A549 (cell line): Measurements from ENCODE around the gene CEACAM4. TPM values are rescaled to one million over a fixed set of nuclear protein-coding genes. Genes with fewer than 3 reads are reported as not detected.

Experiments used
- ATAC-seq, 2 experiments: fragments of 200-7000 bp in 1 of 2; fragments of >200 bp in 1 of 2; cut with Nextera tagmentation in 1 of 2; cut with Tn5 transposase in 1 of 2; 3 replicates each; pipeline versions ENCODE4 v1.8.0 to v1.9.1; 2018 to 2020; ENCODE audit warnings: mild to moderate bottlenecking in 1 of 2, moderate library complexity in 1 of 2
- CTCF ChIA-PET: fragments of 300-600 bp; sonication (Branson Sonifier 250); formaldehyde crosslinking; extraction: SDS; loops from one replicate; lab custom pipeline; 2021; ENCODE audit warnings: antibody characterized with exemption, inconsistent platforms; lab: Yijun Ruan, JAX
- POLR2A ChIA-PET: fragments of 350-600 bp; formaldehyde crosslinking; extraction: SDS; loops from one replicate; lab custom pipeline; 2021; ENCODE audit warnings: antibody characterized with exemption, inconsistent platforms; lab: Yijun Ruan, JAX
- DNase-seq, 2 experiments: peaks; one replicate each; pipeline versions ENCODE4 v3.0.0 to v3.0.0-alpha.2; 2011 to 2016; ENCODE audit warnings: low read depth in 1 of 2, low spot score in 1 of 2
- FAIRE-seq: peaks from 2 replicates; lab custom pipeline; 2011; peaks lifted over from hg19 to GRCh38; lab: Jason Lieb, UNC
- H3K27ac ChIP-seq, 2 experiments: fragments of >200 bp; sonication (Bioruptor Twin); formaldehyde crosslinking; 3 replicates each; pipeline ENCODE4 v1.5.1; 2016 to 2017
- H3K4me1 ChIP-seq: fragments of >200 bp; sonication (Bioruptor Twin); formaldehyde crosslinking; 3 replicates; pipeline ENCODE4 v1.6.1; 2016
- H3K4me2 ChIP-seq: fragments of >200 bp; sonication (Bioruptor Twin); formaldehyde crosslinking; 3 replicates; pipeline ENCODE4 v1.6.1; 2016
- H3K4me3 ChIP-seq: fragments of >200 bp; sonication (Bioruptor Twin); formaldehyde crosslinking; 3 replicates; pipeline ENCODE4 v1.5.1; 2016
- H3K9me3 ChIP-seq: fragments of >200 bp; sonication (Bioruptor Twin); formaldehyde crosslinking; 3 replicates; pipeline ENCODE4 v1.6.1; 2016
- CEBPB ChIP-seq, 2 experiments: fragments of >200 bp in 1 of 2; sonication (Bioruptor Twin) in 1 of 2; formaldehyde crosslinking in 1 of 2; IDR thresholded peaks; 2 replicates each; pipeline ENCODE4 v1.6.1; 2012 to 2016
- CHD2 ChIP-seq: fragments of 150-350 bp; IDR thresholded peaks from 2 replicates; pipeline ENCODE4 v1.6.1; 2014; ENCODE audit warnings: low read length; ENCODE audit not compliant: partially characterized antibody
- ESRRA ChIP-seq: fragments of 150-350 bp; IDR thresholded peaks from 2 replicates; pipeline ENCODE4 v1.6.1; 2014; ENCODE audit warnings: mild to moderate bottlenecking, low read length, borderline replicate concordance
- FOSL2 ChIP-seq, 2 experiments: fragments of 450-650 bp in 1 of 2; fragments of >200 bp in 1 of 2; sonication (Bioruptor Twin) in 1 of 2; formaldehyde crosslinking; IDR thresholded peaks; 2 replicates each; pipeline versions ENCODE4 v1.5.0 to v1.6.1; 2016 to 2020; ENCODE audit warnings: mild to moderate bottlenecking in 1 of 2, moderate library complexity in 1 of 2
- FOXS1 ChIP-seq: fragments of 250-450 bp; sonication (Bioruptor Pico); IDR thresholded peaks from 2 replicates; pipeline ENCODE4 v1.5.0; 2020; ENCODE audit warnings: mild to moderate bottlenecking, moderate library complexity
- GATA3 ChIP-seq: IDR thresholded peaks from 2 replicates; pipeline ENCODE4 v1.6.1; 2012; ENCODE audit warnings: borderline replicate concordance
- KDM1A ChIP-seq: fragments of 200-600 bp; sonication (generic); IDR thresholded peaks from 2 replicates; pipeline ENCODE4 v1.6.1; 2016; ENCODE audit warnings: low read depth, mild to moderate bottlenecking
- KDM5A ChIP-seq: fragments of 200-600 bp; sonication (generic); IDR thresholded peaks from 2 replicates; pipeline ENCODE4 v1.6.1; 2016; ENCODE audit warnings: antibody characterized with exemption, mild to moderate bottlenecking
- MAFK ChIP-seq: fragments of 450-650 bp; IDR thresholded peaks from 2 replicates; pipeline ENCODE4 v1.6.1; 2014; ENCODE audit not compliant: partially characterized antibody
- MYC ChIP-seq: IDR thresholded peaks from 2 replicates; pipeline ENCODE4 v1.6.1; 2012; ENCODE audit warnings: mild to moderate bottlenecking, inconsistent platforms, low read length, improper control_type of control experiment, borderline replicate concordance
- NPAS2 ChIP-seq: fragments of 250-450 bp; sonication (Bioruptor Pico); IDR thresholded peaks from 2 replicates; pipeline ENCODE4 v1.8.0; 2022; ENCODE audit warnings: mild to moderate bottlenecking, moderate library complexity, borderline replicate concordance
- NR3C1 ChIP-seq: fragments of >200 bp; sonication (Bioruptor Twin); formaldehyde crosslinking; IDR thresholded peaks from 3 replicates; pipeline ENCODE4 v1.6.1; 2017
- RAD21 ChIP-seq, 2 experiments: fragments of >200 bp in 1 of 2; sonication (Bioruptor Twin) in 1 of 2; formaldehyde crosslinking in 1 of 2; IDR thresholded peaks in 1 of 2; conservative IDR thresholded peaks in 1 of 2; 2 replicates in 1 of 2; 3 replicates in 1 of 2; pipeline ENCODE4 v1.6.1; 2012 to 2018; ENCODE audit warnings: inconsistent platforms in 1 of 2
- RARB ChIP-seq: fragments of 250-450 bp; sonication (Bioruptor Pico); IDR thresholded peaks from 2 replicates; pipeline ENCODE4 v1.8.0; 2021; ENCODE audit warnings: mild to moderate bottlenecking, moderate library complexity
- RNF2 ChIP-seq: fragments of 200-600 bp; sonication (generic); IDR thresholded peaks from 2 replicates; pipeline ENCODE4 v1.6.1; 2016; ENCODE audit warnings: low read depth, mild to moderate bottlenecking, antibody characterized with exemption, moderate library complexity, borderline replicate concordance
- SMC3 ChIP-seq: fragments of >200 bp; sonication (Bioruptor Twin); formaldehyde crosslinking; IDR thresholded peaks from 3 replicates; pipeline ENCODE4 v1.6.1; 2018; ENCODE audit warnings: inconsistent platforms
- TFCP2L1 ChIP-seq: fragments of 250-450 bp; sonication (Bioruptor Pico); IDR thresholded peaks from 2 replicates; pipeline ENCODE4 v1.5.0; 2021; ENCODE audit warnings: mild to moderate bottlenecking
- TP53 ChIP-seq: fragments of 250-450 bp; sonication (Bioruptor Pico); IDR thresholded peaks from 2 replicates; pipeline ENCODE4 v1.5.0; 2021; ENCODE audit warnings: mild to moderate bottlenecking, moderate library complexity
- ZNF302 ChIP-seq: fragments of 250-450 bp; sonication (Bioruptor Pico); IDR thresholded peaks from 2 replicates; pipeline ENCODE4 v1.9.0; 2021; ENCODE audit warnings: inconsistent platforms, mild to moderate bottlenecking, moderate library complexity
- WGBS: methylation state at CpG from one replicate; pipeline ENCODE4 v1.1.6; 2017; ENCODE audit errors: missing lambda C conversion rate; 5-methylcytosine and 5-hydroxymethylcytosine counted together
- polyA plus RNA-seq, 4 experiments: library from polyadenylated mRNA; depleted of rRNA in 3 of 4; stranded (reverse); fragments of >200 nt; fragmentation: RNase III in 1 of 4; extraction: RNeasy Plus Mini Kit Qiagen cat#74134 plus additional on column Dnase treatment in 1 of 4; gene quantifications; 2 replicates in 3 of 4; 3 replicates in 1 of 4; pipeline ENCODE4 v1.2.3, GENCODE V29; 2011 to 2017
- TF ChIP-seq, protein P1 (sequence below): fragments of 250-450 bp; sonication (Bioruptor Pico); IDR thresholded peaks from 2 replicates; pipeline ENCODE4 v1.5.0; 2021; ENCODE audit warnings: mild to moderate bottlenecking, moderate library complexity, borderline replicate concordance
- TF ChIP-seq, protein P2 (sequence below): fragments of >200 bp; sonication (Bioruptor Twin); formaldehyde crosslinking; IDR thresholded peaks from 3 replicates; pipeline ENCODE4 v1.5.1; 2016
- TF ChIP-seq, protein P3 (sequence below): IDR thresholded peaks from 2 replicates; pipeline ENCODE4 v1.6.1; 2012

Gene CEACAM4
- polyA plus RNA-seq, 2 of the 4 experiments (the other 2 are of a cell fraction): not detected

DNA sequence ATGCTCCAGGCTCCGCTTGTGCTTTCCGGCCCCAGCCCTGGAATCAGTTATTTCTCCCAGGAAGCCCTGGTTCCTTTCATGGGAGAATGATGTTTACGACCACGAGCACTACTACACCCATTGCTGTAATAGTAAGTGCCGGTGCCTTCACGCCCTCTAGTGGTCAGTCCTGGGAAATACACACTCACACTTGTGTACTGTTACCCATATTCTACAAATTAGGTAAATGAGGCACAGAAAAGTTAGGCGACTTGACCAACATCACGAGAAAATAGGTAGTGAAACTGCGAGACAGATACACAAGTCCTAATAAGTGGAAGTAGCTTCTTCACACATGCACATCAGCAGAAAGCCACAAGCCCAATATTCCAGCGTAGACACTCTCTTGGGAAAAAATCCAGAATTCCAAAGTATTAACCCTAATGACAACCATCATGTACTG, 29.3 kb downstream of the CEACAM4 start:
- no peaks in the 10 kb centered on the region for H3K4me1 ChIP-seq
- H3K27ac ChIP-seq: no peak overlapping the region
- H3K4me3 ChIP-seq: no peak overlapping the region
- no peak overlapping the region for H3K4me2 ChIP-seq
- WGBS: 9% methylated on average over 10 of the region's 10 CpGs
- ATAC-seq: peak; percentile 70 to 90; a peak in 5 of 6 replicates
- peak; percentile 99 for FAIRE-seq
- H3K9me3 ChIP-seq: 0 out of 3 replicates have a peak, but pooled peaks cover 3% of the 10 kb centered on the region
- CTCF ChIA-PET: interaction anchor here (0.6 to 46.4 kb wide), 51 partner anchors 10 to 1459 kb away, joined by 3 to 1153 read pairs (median 5); partner anchors contain the start of genes B9D2, CEACAM21, DMAC2 and ERICH4
- peak; percentile 85 to 99 for DNase-seq
- TF ChIP-seq, protein P1, sequence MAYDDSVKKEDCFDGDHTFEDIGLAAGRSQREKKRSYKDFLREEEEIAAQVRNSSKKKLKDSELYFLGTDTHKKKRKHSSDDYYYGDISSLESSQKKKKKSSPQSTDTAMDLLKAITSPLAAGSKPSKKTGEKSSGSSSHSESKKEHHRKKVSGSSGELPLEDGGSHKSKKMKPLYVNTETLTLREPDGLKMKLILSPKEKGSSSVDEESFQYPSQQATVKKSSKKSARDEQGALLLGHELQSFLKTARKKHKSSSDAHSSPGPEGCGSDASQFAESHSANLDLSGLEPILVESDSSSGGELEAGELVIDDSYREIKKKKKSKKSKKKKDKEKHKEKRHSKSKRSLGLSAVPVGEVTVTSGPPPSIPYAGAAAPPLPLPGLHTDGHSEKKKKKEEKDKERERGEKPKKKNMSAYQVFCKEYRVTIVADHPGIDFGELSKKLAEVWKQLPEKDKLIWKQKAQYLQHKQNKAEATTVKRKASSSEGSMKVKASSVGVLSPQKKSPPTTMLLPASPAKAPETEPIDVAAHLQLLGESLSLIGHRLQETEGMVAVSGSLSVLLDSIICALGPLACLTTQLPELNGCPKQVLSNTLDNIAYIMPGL (CRISPR knock-in tag): no peak
- TF ChIP-seq, protein P2, sequence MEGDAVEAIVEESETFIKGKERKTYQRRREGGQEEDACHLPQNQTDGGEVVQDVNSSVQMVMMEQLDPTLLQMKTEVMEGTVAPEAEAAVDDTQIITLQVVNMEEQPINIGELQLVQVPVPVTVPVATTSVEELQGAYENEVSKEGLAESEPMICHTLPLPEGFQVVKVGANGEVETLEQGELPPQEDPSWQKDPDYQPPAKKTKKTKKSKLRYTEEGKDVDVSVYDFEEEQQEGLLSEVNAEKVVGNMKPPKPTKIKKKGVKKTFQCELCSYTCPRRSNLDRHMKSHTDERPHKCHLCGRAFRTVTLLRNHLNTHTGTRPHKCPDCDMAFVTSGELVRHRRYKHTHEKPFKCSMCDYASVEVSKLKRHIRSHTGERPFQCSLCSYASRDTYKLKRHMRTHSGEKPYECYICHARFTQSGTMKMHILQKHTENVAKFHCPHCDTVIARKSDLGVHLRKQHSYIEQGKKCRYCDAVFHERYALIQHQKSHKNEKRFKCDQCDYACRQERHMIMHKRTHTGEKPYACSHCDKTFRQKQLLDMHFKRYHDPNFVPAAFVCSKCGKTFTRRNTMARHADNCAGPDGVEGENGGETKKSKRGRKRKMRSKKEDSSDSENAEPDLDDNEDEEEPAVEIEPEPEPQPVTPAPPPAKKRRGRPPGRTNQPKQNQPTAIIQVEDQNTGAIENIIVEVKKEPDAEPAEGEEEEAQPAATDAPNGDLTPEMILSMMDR: peak; percentile 99
- TF ChIP-seq RAD21 (conservative IDR thresholded peaks at IDR 0.05 in 1 of 2, IDR thresholded peaks at IDR 0.05 in 1 of 2) (peak; percentile 44 to 54; a peak in 3 of 5 replicates), FOSL2 (IDR thresholded peaks at IDR 0.05) (no peak), FOSL2 (CRISPR knock-in tag; IDR thresholded peaks at IDR 0.05) (no peak), SMC3 (peak; percentile 39; the same call in 1 of the 3 replicates), CEBPB (IDR thresholded peaks at IDR 0.05) (peak in 1 of 2 experiments; percentile 38; a peak in 1 of 4 replicates)
- TF ChIP-seq, protein P3, sequence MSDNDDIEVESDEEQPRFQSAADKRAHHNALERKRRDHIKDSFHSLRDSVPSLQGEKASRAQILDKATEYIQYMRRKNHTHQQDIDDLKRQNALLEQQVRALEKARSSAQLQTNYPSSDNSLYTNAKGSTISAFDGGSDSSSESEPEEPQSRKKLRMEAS: 0 out of 2 replicates have a peak, but pooled peaks have one; percentile 54
- POLR2A ChIA-PET: no interaction called here

DNA sequence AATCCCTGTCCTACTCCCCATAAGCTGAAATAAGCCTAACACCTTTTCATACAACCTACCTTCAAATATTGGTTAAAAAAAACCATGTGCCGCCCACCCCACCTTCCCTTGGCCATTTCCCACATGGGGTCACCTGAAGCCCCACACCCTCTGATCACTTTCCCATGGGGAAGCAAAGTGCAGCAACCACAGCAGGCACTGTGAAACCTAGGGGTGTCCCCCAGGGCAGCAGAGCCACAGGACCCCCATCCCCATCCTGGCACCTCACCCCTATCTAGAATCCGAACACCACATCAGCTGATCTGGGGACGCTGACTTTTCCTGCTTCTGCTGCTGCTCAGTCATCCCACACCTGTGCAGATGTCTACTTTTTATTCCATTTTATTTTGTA, 31.0 kb downstream of the CEACAM4 start:
- 0% methylated on average over 3 of the region's 3 CpGs for WGBS
- POLR2A ChIA-PET: no interaction called here

More for the DNA sequence above, 31.0 kb downstream of the CEACAM4 start:
- Histone ChIP-seq H3K27ac (no peak overlapping the region), H3K4me3 (no peak overlapping the region), H3K4me2 (no peak overlapping the region), H3K4me1 (no peaks in the 10 kb centered on the region), H3K9me3 (0 out of 3 replicates have a peak, but pooled peaks cover 3% of the 10 kb centered on the region)
- no peak for FAIRE-seq
- TF ChIP-seq, protein P2: no peak
- no peak for TF ChIP-seq RARB (CRISPR knock-in tag)
- no peak for TF ChIP-seq CEBPB (IDR thresholded peaks at IDR 0.05)
- no peak for TF ChIP-seq GATA3
- TF ChIP-seq NPAS2 (CRISPR knock-in tag): no peak
- TF ChIP-seq ESRRA: no peak
- TF ChIP-seq NR3C1: no peak
- no peak for TF ChIP-seq TFCP2L1
- TF ChIP-seq MAFK: no peak
- no peak for TF ChIP-seq TP53
- TF ChIP-seq CHD2: no peak
- TF ChIP-seq MYC: no peak
- no peak for TF ChIP-seq RNF2
- TF ChIP-seq FOSL2 (IDR thresholded peaks at IDR 0.05): no peak
- TF ChIP-seq FOSL2 (CRISPR knock-in tag; IDR thresholded peaks at IDR 0.05): no peak
- no peak for TF ChIP-seq KDM5A
- no peak for TF ChIP-seq FOXS1
- no peak for TF ChIP-seq ZNF302 (CRISPR knock-in tag)
- no peak for TF ChIP-seq KDM1A
- no peak for ATAC-seq
- CTCF ChIA-PET: interaction anchor here (0.6 to 46.4 kb wide), 26 partner anchors 12 to 936 kb away, joined by 3 to 1153 read pairs (median 4); partner anchors contain the start of genes CEACAM21 and ERICH4
- no peak for DNase-seq
